ENCODE measurements around the gene ERAS. TPM values are rescaled to one million over a fixed set of nuclear protein-coding genes. Genes with fewer than 3 reads are reported as not detected.

ERAS gene
- polyA plus RNA-seq, 1 donor from 2014 or later = 3.6 TPM

GRCh38 chrX:48782795-48783194 is 43.5 kb upstream of the ERAS start:
- no peaks in the 10 kb centered on the region for H3F3A ChIP-seq (ENCODE audit: insufficient read depth, low read length, poor library complexity, severe bottlenecking)
- H4K20me1 ChIP-seq (ENCODE audit: insufficient read depth) = no peaks in the 10 kb centered on the region
- no peaks in the 10 kb centered on the region for H3K36me3 ChIP-seq (ENCODE audit: insufficient read depth, low read length)
- H3K9me2 ChIP-seq (ENCODE audit: insufficient read depth, low read length) = no peaks in the 10 kb centered on the region
- H3K9ac ChIP-seq (ENCODE audit: low read length) = no peak overlapping the region
- TF ChIP-seq EP300 (conservative IDR thresholded peaks at IDR 0.05; ENCODE audit: poor library complexity, severe bottlenecking) (no peak), CTCF (IDR thresholded peaks at IDR 0.05; ENCODE audit: poor library complexity, severe bottlenecking) (no peak), POLR2AphosphoS5 (IDR thresholded peaks at IDR 0.05) (no peak), TAF1 (IDR thresholded peaks at IDR 0.05; ENCODE audit: low read depth) (no peak), MXI1 (conservative IDR thresholded peaks at IDR 0.05; ENCODE audit: poor library complexity, severe bottlenecking) (no peak), REST (IDR thresholded peaks at IDR 0.05; ENCODE audit: borderline replicate concordance) (no peak), SMC3 (conservative IDR thresholded peaks at IDR 0.05; ENCODE audit: poor library complexity) (no peak), EZH2 (IDR thresholded peaks at IDR 0.05; ENCODE audit: borderline replicate concordance, insufficient read depth, low read length, poor library complexity, severe bottlenecking) (no peak), RAD21 (conservative IDR thresholded peaks at IDR 0.05) (no peak)
- H2AFZ ChIP-seq (ENCODE audit: low read depth, low read length) = no peak overlapping the region
- no peaks in the 10 kb centered on the region for H3K27me3 ChIP-seq (ENCODE audit: insufficient read depth, low read depth, low read length)
- no peaks in the 10 kb centered on the region for H3K9me3 ChIP-seq (ENCODE audit: low read length)
- no peak overlapping the region for H3K4me3 ChIP-seq (ENCODE audit: low read length)
- H3K79me2 ChIP-seq (replicated peaks; ENCODE audit: insufficient read depth, low read length) = no peaks in the 10 kb centered on the region
- H3K4me2 ChIP-seq (ENCODE audit: low read length) = no peak overlapping the region
- no peak overlapping the region for H3K27ac ChIP-seq (ENCODE audit: low read length)

GRCh38 chrX:48784726-48785125 is 41.6 kb upstream of the ERAS start:
- Histone ChIP-seq H3K4me3 (ENCODE audit: low read length) (no peak overlapping the region), H3K27me3 (ENCODE audit: insufficient read depth, low read depth, low read length) (no peaks in the 10 kb centered on the region), H3K79me2 (replicated peaks; ENCODE audit: insufficient read depth, low read length) (no peaks in the 10 kb centered on the region), H2AFZ (ENCODE audit: low read depth, low read length) (no peak overlapping the region), H3K36me3 (ENCODE audit: insufficient read depth, low read length) (no peaks in the 10 kb centered on the region), H3K9me2 (ENCODE audit: insufficient read depth, low read length) (no peaks in the 10 kb centered on the region), H3F3A (ENCODE audit: insufficient read depth, low read length, poor library complexity, severe bottlenecking) (no peaks in the 10 kb centered on the region), H3K9ac (ENCODE audit: low read length) (no peak overlapping the region), H4K20me1 (ENCODE audit: insufficient read depth) (no peaks in the 10 kb centered on the region), H3K4me2 (ENCODE audit: low read length) (no peak overlapping the region), H3K27ac (ENCODE audit: low read length) (no peak overlapping the region), H3K9me3 (ENCODE audit: low read length) (no peaks in the 10 kb centered on the region)
- TF ChIP-seq EP300 (conservative IDR thresholded peaks at IDR 0.05; ENCODE audit: poor library complexity, severe bottlenecking) (no peak), EZH2 (IDR thresholded peaks at IDR 0.05; ENCODE audit: borderline replicate concordance, insufficient read depth, low read length, poor library complexity, severe bottlenecking) (no peak), SMC3 (conservative IDR thresholded peaks at IDR 0.05; ENCODE audit: poor library complexity) (no peak), REST (IDR thresholded peaks at IDR 0.05; ENCODE audit: borderline replicate concordance) (no peak), TAF1 (IDR thresholded peaks at IDR 0.05; ENCODE audit: low read depth) (no peak), RAD21 (conservative IDR thresholded peaks at IDR 0.05) (no peak), CTCF (IDR thresholded peaks at IDR 0.05; ENCODE audit: poor library complexity, severe bottlenecking) (no peak), MXI1 (conservative IDR thresholded peaks at IDR 0.05; ENCODE audit: poor library complexity, severe bottlenecking) (no peak), POLR2AphosphoS5 (IDR thresholded peaks at IDR 0.05) (no peak)

Measured in neural cell (in vitro differentiated cells).